ENCODE measurements around the gene PDE9A.
"Not testable (repeated sequence)": the region's sequence is repeated elsewhere in the genome, so short reads cannot be mapped to it uniquely, and the experiment has no call there.

PDE9A gene

DNA sequence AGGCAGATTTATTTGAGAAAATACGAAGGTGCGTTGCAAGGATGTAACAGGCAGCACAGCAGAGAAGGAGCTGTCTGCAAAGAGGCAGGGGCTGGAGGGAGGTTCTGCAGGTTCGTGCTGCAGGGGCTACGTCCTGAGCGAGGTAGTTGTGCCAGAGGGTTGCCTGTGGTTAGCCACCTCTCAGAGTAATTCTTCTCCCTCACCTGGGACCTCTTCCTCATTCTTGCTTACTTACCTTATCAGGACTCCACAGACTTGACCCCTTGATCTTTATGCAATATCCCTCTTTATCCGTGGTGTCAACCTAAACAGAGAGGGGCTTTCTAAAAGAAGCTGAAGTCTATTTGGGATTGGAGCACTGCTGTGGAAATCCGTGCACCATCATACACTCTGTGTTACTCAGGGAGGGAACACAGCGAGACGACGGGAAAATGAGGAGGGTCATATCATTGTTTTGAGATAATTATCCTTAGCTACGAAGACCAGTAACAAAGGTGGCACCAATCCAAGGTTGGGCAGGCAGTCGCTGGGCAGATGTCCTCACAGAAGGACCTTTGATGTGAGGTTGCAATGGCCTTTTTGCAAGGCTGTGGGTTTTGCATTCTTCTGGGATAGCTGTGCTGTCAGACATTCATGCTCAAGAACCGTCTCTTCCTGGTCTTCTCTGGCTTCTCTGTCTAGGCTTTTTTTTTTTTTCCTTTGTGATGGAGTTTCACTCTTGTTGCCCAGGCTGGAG is 143.1 kb downstream of the PDE9A start:
- Histone ChIP-seq H3K27me3 (ENCODE audit: control insufficient read depth in 1 of 2, insufficient read depth in 2 of 2, low read length in 2 of 2) (no peaks in the 10 kb centered on the region), H3K4me3 (ENCODE audit: low read depth in 1 of 2, low read length in 2 of 2) (no peak overlapping the region), H3K27ac (ENCODE audit: low read depth, low read length) (no peak overlapping the region), H3K9ac (ENCODE audit: low read length) (no peak overlapping the region), H3K4me1 (ENCODE audit: insufficient read depth, low read length) (no peaks in the 10 kb centered on the region), H3K9me3 (ENCODE audit: low read length) (no peaks in the 10 kb centered on the region), H3K36me3 (ENCODE audit: insufficient read depth, low read length) (no peaks in the 10 kb centered on the region)

DNA sequence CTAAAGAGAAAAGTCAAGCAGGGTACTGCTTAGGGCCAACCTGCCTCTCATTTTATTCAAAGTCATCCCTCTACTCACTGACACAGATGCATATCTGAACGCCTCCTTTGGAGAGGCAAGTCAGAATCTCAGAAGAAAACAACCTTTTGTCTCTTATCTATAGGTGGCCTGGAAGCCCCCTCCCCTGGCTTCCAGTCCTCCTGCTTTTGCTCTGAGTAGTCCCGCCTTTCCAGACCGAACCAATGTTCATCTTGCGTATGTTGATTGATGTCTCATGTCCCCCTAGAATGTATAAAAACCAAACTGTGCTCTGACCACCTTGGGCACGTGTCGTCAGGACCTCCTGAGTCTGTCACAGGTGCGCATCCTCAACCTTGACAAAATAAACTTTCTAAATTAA is 144.1 kb downstream of the PDE9A start:
- H3K27ac ChIP-seq (ENCODE audit: low read depth, low read length) = no peak overlapping the region
- no peaks in the 10 kb centered on the region for H3K27me3 ChIP-seq (ENCODE audit: control insufficient read depth in 1 of 2, insufficient read depth in 2 of 2, low read length in 2 of 2)
- H3K9me3 ChIP-seq (ENCODE audit: low read length) = no peaks in the 10 kb centered on the region
- no peak overlapping the region for H3K4me3 ChIP-seq (ENCODE audit: low read depth in 1 of 2, low read length in 2 of 2)
- H3K36me3 ChIP-seq (ENCODE audit: insufficient read depth, low read length) = no peaks in the 10 kb centered on the region
- no peak overlapping the region for H3K9ac ChIP-seq (ENCODE audit: low read length)
- H3K4me1 ChIP-seq (ENCODE audit: insufficient read depth, low read length) = no peaks in the 10 kb centered on the region

DNA sequence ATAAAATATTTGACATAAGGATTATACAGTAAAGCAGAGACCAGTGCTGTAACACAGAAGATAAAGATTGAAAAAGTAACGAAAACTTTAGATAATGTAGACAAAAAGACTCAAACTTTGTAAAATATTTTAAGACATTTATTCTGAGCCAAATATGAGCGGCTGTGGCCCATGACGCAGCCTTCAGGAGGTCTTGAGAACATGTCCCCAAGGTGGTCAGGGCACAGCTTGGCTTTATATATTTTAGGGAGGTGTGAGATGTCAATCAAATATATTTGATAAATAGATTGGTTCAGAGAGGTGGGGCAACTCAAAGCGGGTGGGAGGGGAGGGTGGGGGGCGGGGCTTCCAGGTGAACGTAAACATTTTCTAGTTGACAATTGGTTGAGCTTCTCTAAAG is 144.7 kb downstream of the PDE9A start:
- Histone ChIP-seq H3K36me3 (ENCODE audit: insufficient read depth, low read length) (no peaks in the 10 kb centered on the region), H3K4me3 (ENCODE audit: low read depth in 1 of 2, low read length in 2 of 2) (no peak overlapping the region), H3K27me3 (ENCODE audit: control insufficient read depth in 1 of 2, insufficient read depth in 2 of 2, low read length in 2 of 2) (no peaks in the 10 kb centered on the region), H3K9me3 (ENCODE audit: low read length) (no peaks in the 10 kb centered on the region), H3K4me1 (ENCODE audit: insufficient read depth, low read length) (no peaks in the 10 kb centered on the region), H3K9ac (ENCODE audit: low read length) (no peak overlapping the region), H3K27ac (ENCODE audit: low read depth, low read length) (no peak overlapping the region)

DNA sequence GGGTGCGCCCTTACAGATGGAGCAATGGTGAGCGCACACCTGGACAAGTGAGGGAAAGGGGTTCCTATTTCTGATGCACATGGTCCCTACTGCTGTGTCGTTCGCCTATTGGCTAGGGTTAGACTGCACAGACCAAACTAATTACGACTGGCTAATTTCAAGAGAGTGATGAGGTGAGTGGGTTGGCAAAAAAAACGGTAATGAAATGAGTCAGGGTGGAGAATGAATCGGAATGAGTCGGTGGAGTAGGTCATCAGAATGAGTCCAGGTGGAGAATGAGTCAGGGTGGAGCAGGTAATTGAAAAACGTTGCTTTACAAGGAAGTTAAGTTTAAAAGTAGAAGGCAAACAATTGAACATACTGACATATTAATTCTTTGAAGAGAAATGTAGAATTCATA is 146.1 kb downstream of the PDE9A start:
- no peak overlapping the region for H3K9ac ChIP-seq (ENCODE audit: low read length)
- no peak overlapping the region for H3K27ac ChIP-seq (ENCODE audit: low read depth, low read length)
- no peaks in the 10 kb centered on the region for H3K36me3 ChIP-seq (ENCODE audit: insufficient read depth, low read length)
- H3K4me3 ChIP-seq (ENCODE audit: low read depth in 1 of 2, low read length in 2 of 2) = no peak overlapping the region
- no peaks in the 10 kb centered on the region for H3K4me1 ChIP-seq (ENCODE audit: insufficient read depth, low read length)
- H3K27me3 ChIP-seq (ENCODE audit: control insufficient read depth in 1 of 2, insufficient read depth in 2 of 2, low read length in 2 of 2) = no peaks in the 10 kb centered on the region
- H3K9me3 ChIP-seq (ENCODE audit: low read length) = no peaks in the 10 kb centered on the region

DNA sequence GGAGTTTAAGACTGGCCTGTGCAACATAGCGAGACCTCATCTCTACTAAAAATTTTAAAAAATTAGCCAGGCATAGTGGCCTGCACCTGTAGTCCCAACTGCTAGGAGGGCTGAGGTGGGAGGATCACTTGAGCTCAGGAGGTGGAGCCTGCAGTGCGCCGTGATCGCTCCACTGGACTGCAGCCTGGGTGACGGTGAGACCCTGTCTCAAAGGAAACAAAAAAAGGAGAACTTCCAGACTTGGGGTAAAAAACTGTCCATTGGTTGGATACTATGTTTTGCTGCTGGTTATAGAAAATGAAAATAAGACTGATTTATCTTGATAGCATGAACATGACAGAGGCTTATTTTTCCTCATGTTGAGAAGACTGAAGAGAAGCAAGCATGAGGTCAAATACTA is 146.5 kb downstream of the PDE9A start:
- Histone ChIP-seq H3K4me3 (ENCODE audit: low read depth in 1 of 2, low read length in 2 of 2) (no peak overlapping the region), H3K4me1 (ENCODE audit: insufficient read depth, low read length) (no peaks in the 10 kb centered on the region), H3K36me3 (ENCODE audit: insufficient read depth, low read length) (no peaks in the 10 kb centered on the region), H3K27me3 (ENCODE audit: control insufficient read depth in 1 of 2, insufficient read depth in 2 of 2, low read length in 2 of 2) (no peaks in the 10 kb centered on the region), H3K9me3 (ENCODE audit: low read length) (no peaks in the 10 kb centered on the region), H3K27ac (ENCODE audit: low read depth, low read length) (no peak overlapping the region), H3K9ac (ENCODE audit: low read length) (no peak overlapping the region)

DNA sequence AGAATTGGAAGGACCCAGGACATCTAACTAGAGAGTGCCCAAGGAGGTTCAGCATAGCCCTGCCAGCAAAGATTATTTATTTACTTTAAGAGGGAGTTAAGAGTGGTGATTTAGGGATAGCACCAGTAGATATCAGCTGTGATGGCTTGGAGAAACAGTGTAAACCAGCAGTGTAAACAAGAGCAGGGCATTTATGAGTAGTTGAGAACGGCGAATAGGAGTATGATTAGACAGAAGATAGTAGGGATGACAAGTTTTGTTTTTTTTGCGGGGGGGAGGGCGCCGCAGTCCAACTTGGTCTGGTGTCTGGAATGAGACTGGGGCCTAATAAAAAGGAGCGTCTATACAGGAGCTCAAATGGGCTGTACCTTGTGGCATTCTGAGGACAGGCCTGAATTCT is 148.2 kb downstream of the PDE9A start:
- H3K4me3 ChIP-seq (ENCODE audit: low read depth in 1 of 2, low read length in 2 of 2) = not testable (repeated sequence)

DNA sequence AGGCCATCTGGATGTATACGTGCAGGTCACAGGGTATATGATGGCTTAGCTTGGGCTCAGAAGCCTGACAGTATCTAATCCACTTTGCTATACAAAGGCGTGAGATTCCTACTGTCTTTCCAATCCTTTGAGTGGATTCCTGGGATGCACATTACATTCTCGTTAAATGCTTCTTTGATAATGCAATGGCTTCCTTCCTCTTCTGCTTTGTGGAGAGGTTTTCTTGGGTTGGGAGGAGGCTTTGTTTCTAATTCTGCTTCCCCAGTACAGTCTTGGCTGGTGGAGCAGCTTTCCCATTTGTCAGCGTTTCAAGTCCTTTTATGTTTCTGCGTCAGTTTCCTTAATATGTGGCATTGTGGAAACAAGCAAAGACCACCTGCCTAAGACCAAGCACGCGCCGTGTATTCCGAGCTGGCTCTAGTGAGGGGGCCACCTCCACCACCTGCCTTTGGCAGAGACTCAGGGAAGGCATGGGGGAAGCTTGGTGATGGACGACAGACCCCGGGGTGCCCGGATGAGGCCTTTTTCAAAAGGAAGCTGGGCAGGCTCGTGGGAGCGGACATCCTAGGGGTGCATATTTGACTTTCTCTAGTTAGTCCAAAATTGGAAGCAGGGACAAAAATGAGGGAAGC is 153.2 kb downstream of the PDE9A start:
- H3K36me3 ChIP-seq (ENCODE audit: insufficient read depth, low read length) = no peaks in the 10 kb centered on the region
- H3K4me3 ChIP-seq (ENCODE audit: low read depth in 1 of 2, low read length in 2 of 2) = no peak overlapping the region
- H3K27me3 ChIP-seq (ENCODE audit: control insufficient read depth in 1 of 2, insufficient read depth in 2 of 2, low read length in 2 of 2) = no peaks in the 10 kb centered on the region
- no peak overlapping the region for H3K27ac ChIP-seq (ENCODE audit: low read depth, low read length)
- H3K9ac ChIP-seq (ENCODE audit: low read length) = no peak overlapping the region
- no peaks in the 10 kb centered on the region for H3K9me3 ChIP-seq (ENCODE audit: low read length)
- no peaks in the 10 kb centered on the region for H3K4me1 ChIP-seq (ENCODE audit: insufficient read depth, low read length)

More for the DNA sequence above, 148.2 kb downstream of the PDE9A start:
- not testable (repeated sequence) for H3K9ac ChIP-seq (ENCODE audit: low read length); H3K27ac ChIP-seq (ENCODE audit: low read depth, low read length); H3K9me3 ChIP-seq (ENCODE audit: low read length); H3K27me3 ChIP-seq (ENCODE audit: control insufficient read depth in 1 of 2, insufficient read depth in 2 of 2, low read length in 2 of 2); H3K36me3 ChIP-seq (ENCODE audit: insufficient read depth, low read length); H3K4me1 ChIP-seq (ENCODE audit: insufficient read depth, low read length)

DNA sequence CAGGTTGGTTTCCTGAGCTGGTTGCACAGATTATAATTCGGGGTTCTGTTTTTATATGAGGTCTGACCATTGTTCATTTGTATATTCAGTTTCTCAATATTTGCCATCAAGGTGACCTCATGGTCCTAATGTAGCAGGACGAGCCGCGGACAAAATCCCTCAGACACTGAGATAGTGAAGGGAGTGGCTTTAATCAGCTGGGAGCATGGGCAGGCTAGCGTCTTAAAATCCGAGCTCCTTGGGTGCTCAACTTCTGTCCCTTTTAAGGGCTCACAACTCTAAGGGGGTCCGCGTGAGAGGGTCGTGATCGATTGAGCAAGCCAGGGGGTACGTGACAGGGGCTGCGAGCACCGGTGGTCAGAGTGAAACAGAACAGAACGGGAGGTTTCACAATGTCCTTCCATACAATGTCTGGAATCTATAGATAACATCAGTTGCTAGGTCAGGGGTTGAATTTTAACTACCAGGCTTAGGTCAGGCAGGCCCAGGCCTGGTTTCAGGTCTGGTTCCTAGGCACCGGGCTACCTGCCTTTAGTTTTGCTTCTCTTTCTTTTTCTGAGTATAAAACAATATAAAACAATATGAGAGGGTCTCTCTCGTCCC is 154.0 kb downstream of the PDE9A start:
- not testable (repeated sequence) for H3K4me3 ChIP-seq (ENCODE audit: low read depth in 1 of 2, low read length in 2 of 2); H3K4me1 ChIP-seq (ENCODE audit: insufficient read depth, low read length); H3K27me3 ChIP-seq (ENCODE audit: control insufficient read depth in 1 of 2, insufficient read depth in 2 of 2, low read length in 2 of 2); H3K9ac ChIP-seq (ENCODE audit: low read length); H3K36me3 ChIP-seq (ENCODE audit: insufficient read depth, low read length); H3K27ac ChIP-seq (ENCODE audit: low read depth, low read length); H3K9me3 ChIP-seq (ENCODE audit: low read length)

DNA sequence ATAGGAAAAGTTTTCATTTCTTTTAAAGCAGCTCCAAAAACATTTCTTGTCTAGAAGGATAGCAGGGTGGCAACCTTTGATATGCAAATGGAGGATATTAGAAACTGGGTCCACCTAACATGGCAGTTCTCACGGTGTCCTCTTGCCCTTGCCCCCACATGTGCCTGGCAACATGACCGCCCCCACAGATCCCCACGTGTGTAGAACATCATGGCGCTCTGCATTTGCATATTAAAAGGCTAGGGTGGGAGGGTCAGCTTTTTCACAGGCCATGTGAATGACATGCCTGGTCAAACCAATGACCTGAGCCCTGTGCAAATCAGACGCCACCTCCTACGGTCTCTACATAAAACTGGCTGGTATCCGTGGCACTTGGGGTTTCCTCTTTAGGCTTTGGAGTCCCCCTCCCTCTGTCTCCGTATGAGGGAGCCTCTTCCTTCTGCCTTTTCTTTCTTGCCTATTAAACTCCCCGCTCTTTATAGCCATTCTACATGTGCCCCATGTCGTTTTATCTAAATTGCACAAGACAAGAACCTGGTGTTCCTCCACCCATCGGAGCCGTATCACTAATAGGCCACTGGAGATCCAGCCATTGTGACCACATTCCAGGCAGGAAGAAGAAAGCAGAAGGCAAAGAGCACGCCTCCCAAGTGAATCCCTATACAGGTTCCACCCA is 154.7 kb downstream of the PDE9A start:
- Histone ChIP-seq H3K27me3 (ENCODE audit: control insufficient read depth in 1 of 2, insufficient read depth in 2 of 2, low read length in 2 of 2) (no peaks in the 10 kb centered on the region), H3K9me3 (ENCODE audit: low read length) (no peaks in the 10 kb centered on the region), H3K27ac (ENCODE audit: low read depth, low read length) (no peak overlapping the region), H3K4me3 (ENCODE audit: low read depth in 1 of 2, low read length in 2 of 2) (no peak overlapping the region), H3K4me1 (ENCODE audit: insufficient read depth, low read length) (no peaks in the 10 kb centered on the region), H3K36me3 (ENCODE audit: insufficient read depth, low read length) (no peaks in the 10 kb centered on the region), H3K9ac (ENCODE audit: low read length) (no peak overlapping the region)

DNA sequence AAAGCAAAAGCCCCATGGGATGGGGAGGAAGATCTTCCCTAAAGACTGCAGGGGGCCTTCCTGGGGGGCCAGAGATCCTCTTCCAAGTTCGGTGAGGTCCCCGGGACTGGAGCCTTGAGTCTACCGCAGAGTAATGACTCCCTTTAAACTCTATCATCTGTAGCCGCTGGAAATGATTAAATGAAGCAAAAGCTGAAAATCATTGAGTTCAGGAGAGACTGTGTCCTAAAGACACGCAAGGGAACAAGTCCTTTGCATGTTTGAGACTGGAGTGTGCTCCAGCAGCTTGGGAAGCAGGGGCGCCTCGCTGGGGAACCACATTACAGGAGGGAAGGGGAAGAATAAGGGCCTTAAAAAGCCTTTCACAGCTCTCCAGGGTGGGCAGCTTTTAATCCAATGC is 155.8 kb downstream of the PDE9A start:
- H3K27me3 ChIP-seq (ENCODE audit: control insufficient read depth in 1 of 2, insufficient read depth in 2 of 2, low read length in 2 of 2) = no peaks in the 10 kb centered on the region
- no peaks in the 10 kb centered on the region for H3K4me1 ChIP-seq (ENCODE audit: insufficient read depth, low read length)
- no peak overlapping the region for H3K27ac ChIP-seq (ENCODE audit: low read depth, low read length)
- H3K36me3 ChIP-seq (ENCODE audit: insufficient read depth, low read length) = no peaks in the 10 kb centered on the region
- no peak overlapping the region for H3K4me3 ChIP-seq (ENCODE audit: low read depth in 1 of 2, low read length in 2 of 2)
- no peak overlapping the region for H3K9ac ChIP-seq (ENCODE audit: low read length)
- no peaks in the 10 kb centered on the region for H3K9me3 ChIP-seq (ENCODE audit: low read length)

DNA sequence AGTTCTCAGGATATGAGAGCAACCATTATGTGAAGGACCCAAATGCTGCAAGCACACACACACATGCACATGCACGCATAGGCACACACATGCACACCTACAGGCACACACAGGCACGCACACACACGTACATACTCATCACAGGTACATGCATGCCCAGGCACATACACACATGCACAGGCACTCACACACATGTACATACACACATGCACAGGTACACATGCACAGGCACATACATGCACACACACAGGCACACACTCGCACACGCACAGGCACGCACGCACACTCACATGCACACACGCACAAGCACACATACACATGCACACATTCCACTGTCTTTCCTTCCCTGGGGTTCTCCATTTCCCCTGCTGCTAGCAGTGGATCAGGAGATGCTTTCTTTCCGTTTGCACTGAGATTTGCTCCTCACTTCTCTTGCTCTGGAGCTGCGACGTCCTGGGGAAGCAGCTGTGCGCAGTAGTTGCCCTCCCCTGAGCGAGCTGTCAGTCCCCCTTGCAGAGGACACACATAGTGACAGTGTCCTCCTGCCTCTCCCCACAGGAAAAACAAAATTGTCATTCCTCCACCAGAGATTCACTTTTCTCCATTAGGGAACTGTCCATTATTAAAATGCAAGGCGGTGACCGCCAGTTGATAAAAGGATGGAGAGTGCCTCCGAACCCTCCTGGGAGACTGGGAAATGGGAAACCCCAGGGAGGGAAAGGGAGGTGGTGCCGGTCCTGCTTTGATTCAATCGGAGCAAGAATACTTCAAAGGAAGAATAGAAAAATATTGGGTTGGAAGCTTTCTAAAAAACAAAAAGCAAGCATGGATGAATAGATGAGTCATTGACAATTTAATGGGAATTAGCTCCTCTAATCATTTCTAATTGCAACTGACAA is 156.4 kb downstream of the PDE9A start:
- Histone ChIP-seq H3K4me3 (ENCODE audit: low read depth in 1 of 2, low read length in 2 of 2) (no peak overlapping the region), H3K27me3 (ENCODE audit: control insufficient read depth in 1 of 2, insufficient read depth in 2 of 2, low read length in 2 of 2) (no peaks in the 10 kb centered on the region), H3K36me3 (ENCODE audit: insufficient read depth, low read length) (no peaks in the 10 kb centered on the region), H3K4me1 (ENCODE audit: insufficient read depth, low read length) (no peaks in the 10 kb centered on the region), H3K9ac (ENCODE audit: low read length) (no peak overlapping the region), H3K9me3 (ENCODE audit: low read length) (no peaks in the 10 kb centered on the region), H3K27ac (ENCODE audit: low read depth, low read length) (no peak overlapping the region)
